ENCODE measurements around the gene TTC17. TPM values are rescaled to one million over a fixed set of nuclear protein-coding genes. Genes with fewer than 3 reads are reported as not detected.
"Not testable (repeated sequence)": the region's sequence is repeated elsewhere in the genome, so short reads cannot be mapped to it uniquely, and the experiment has no call there.

Gene TTC17
- total RNA-seq, 1 donor from 2014 or later: 58.5 TPM

DNA sequence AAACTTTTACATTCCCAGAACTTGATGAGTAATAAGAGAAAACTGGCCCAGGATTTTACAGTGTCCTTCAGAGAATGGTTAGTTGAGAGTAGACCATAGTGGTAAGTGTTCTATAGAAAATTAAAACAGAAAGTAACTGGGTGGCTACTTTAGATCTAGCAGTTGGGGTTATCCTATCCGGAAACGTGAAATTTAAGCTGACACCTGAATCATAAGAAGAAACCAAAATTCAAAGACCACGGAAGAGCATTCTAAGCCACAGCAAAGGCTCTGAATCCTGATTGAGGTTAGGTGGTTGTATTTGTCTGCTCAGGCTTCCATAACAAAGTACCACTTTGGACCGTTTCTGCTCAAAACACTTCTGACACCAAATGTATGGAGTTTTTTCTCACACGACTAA lies 34.0 kb downstream of the TTC17 start:
- DNase-seq (ENCODE audit: low read depth): no peak
- Histone ChIP-seq H3K27me3 (ENCODE audit: control insufficient read depth, insufficient read depth, low read length) (no peaks in the 10 kb centered on the region), H3K36me3 (ENCODE audit: control insufficient read depth, insufficient read depth, low read length) (no peaks in the 10 kb centered on the region), H3K4me3 (ENCODE audit: low read depth, low read length) (no peak overlapping the region)
- TF ChIP-seq, protein P1, sequence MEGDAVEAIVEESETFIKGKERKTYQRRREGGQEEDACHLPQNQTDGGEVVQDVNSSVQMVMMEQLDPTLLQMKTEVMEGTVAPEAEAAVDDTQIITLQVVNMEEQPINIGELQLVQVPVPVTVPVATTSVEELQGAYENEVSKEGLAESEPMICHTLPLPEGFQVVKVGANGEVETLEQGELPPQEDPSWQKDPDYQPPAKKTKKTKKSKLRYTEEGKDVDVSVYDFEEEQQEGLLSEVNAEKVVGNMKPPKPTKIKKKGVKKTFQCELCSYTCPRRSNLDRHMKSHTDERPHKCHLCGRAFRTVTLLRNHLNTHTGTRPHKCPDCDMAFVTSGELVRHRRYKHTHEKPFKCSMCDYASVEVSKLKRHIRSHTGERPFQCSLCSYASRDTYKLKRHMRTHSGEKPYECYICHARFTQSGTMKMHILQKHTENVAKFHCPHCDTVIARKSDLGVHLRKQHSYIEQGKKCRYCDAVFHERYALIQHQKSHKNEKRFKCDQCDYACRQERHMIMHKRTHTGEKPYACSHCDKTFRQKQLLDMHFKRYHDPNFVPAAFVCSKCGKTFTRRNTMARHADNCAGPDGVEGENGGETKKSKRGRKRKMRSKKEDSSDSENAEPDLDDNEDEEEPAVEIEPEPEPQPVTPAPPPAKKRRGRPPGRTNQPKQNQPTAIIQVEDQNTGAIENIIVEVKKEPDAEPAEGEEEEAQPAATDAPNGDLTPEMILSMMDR (IDR thresholded peaks at IDR 0.05; ENCODE audit: insufficient read depth, low read length, poor library complexity, severe bottlenecking): no peak

DNA sequence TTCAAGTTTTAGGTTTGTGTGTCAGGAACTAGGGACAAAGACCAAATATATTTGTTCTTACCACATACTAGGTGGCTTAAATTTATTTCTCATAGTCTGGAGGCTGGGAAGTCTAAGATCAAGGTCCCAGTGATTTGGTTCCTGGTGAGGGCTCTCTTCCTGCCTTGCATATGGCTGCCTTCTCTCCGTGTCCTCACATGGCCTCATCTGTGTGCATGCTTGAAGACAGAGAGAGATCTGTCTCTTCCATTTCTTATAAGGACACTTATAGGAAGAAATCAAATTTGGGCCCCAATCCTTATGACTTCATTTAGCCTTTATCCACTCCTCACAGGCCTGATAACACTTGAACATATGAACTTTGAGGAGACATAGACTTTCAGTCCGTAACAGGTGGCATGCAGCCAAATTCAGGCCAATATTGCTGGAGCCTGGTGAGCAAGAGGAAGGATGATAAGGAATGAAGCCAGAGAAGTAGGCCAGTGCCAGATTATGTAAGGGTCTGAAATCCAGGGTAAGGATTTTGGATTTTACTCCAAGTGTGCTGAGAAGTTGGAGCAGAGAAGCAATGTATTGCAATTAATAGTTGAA lies 35.1 kb downstream of the TTC17 start:
- no peak overlapping the region for H3K4me3 ChIP-seq (ENCODE audit: low read depth, low read length)
- no peaks in the 10 kb centered on the region for H3K27me3 ChIP-seq (ENCODE audit: control insufficient read depth, insufficient read depth, low read length)
- TF ChIP-seq, protein P1 (IDR thresholded peaks at IDR 0.05; ENCODE audit: insufficient read depth, low read length, poor library complexity, severe bottlenecking): no peak
- H3K36me3 ChIP-seq (ENCODE audit: control insufficient read depth, insufficient read depth, low read length): no peaks in the 10 kb centered on the region
- no peak for DNase-seq (ENCODE audit: low read depth)

DNA sequence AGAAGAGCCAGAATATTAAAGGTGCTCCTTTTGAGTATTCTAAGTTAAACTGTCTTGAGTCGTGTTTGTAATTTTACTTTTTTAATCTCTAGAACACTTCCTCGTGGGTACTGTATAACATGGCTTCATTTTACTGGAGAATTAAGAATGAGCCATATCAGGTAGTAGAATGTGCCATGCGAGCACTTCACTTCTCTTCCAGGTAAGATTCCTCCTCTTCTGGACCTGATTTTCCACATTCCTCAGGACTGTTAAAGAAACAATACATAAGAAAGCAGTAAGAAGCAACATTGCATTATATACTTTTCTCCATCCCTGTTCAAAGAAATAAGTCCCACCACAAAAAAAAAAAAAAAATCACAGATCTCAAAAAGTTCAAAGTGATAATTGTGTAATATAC lies 37.9 kb downstream of the TTC17 start:
- TF ChIP-seq, protein P1 (IDR thresholded peaks at IDR 0.05; ENCODE audit: insufficient read depth, low read length, poor library complexity, severe bottlenecking): no peak
- Histone ChIP-seq H3K36me3 (ENCODE audit: control insufficient read depth, insufficient read depth, low read length) (no peaks in the 10 kb centered on the region), H3K27me3 (ENCODE audit: control insufficient read depth, insufficient read depth, low read length) (no peaks in the 10 kb centered on the region), H3K4me3 (ENCODE audit: low read depth, low read length) (no peak overlapping the region)
- DNase-seq (ENCODE audit: low read depth): no peak

DNA sequence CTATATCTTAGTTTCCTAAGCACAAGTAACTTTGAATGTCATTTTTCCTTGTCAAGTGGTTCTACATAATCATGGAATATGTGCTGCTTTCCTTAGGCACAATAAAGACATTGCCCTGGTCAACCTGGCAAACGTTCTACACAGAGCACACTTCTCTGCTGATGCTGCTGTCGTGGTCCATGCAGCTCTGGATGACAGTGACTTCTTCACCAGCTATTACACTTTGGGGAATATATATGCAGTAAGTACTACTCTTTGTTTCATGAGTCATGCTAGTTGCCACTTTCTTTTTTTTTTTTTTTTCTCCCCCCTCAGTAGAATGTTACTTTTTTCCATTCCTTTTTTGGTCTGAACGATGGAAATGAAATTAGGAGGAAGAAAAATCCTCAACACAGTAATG lies 38.5 kb downstream of the TTC17 start:
- H3K36me3 ChIP-seq (ENCODE audit: control insufficient read depth, insufficient read depth, low read length): no peaks in the 10 kb centered on the region
- no peak for DNase-seq (ENCODE audit: low read depth)
- no peak overlapping the region for H3K4me3 ChIP-seq (ENCODE audit: low read depth, low read length)

DNA sequence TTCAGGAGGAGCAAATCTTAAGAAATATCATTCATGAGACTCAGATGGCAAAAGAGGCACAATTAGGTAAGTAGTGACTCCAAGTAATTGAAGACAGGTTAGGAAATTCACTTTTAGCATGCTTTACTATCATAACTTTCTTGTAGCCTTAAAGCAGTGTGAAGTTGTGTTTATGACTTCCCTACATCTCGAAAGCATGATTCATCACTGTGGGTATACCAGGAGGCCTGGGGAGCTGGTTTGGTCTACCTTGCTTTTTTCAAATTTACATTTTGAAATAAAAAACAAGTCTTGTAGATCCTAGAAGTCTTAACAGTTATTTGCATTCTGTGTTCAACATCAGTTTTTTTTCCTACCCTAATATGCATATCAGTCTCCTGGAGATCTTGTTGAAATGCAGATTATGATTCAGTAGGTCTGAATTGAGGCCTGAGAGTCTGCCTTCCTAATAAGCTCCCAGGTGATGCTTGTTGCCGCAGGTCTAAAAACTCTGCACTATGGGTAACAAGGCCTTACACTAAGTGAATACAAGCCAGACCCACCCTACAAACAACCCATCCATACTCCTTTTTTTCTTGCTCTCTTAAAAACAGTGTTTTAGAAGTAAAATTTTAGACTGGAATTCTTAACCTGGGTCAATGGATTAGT lies 41.4 kb downstream of the TTC17 start:
- H3K36me3 ChIP-seq (ENCODE audit: control insufficient read depth, insufficient read depth, low read length): no peaks in the 10 kb centered on the region
- no peak overlapping the region for H3K4me3 ChIP-seq (ENCODE audit: low read depth, low read length)
- TF ChIP-seq, protein P1 (IDR thresholded peaks at IDR 0.05; ENCODE audit: insufficient read depth, low read length, poor library complexity, severe bottlenecking): no peak
- H3K27me3 ChIP-seq (ENCODE audit: control insufficient read depth, insufficient read depth, low read length): no peaks in the 10 kb centered on the region
- DNase-seq (ENCODE audit: low read depth): no peak

More for the DNA sequence above, 38.5 kb downstream of the TTC17 start:
- no peaks in the 10 kb centered on the region for H3K27me3 ChIP-seq (ENCODE audit: control insufficient read depth, insufficient read depth, low read length)
- TF ChIP-seq, protein P1 (IDR thresholded peaks at IDR 0.05; ENCODE audit: insufficient read depth, low read length, poor library complexity, severe bottlenecking): no peak

DNA sequence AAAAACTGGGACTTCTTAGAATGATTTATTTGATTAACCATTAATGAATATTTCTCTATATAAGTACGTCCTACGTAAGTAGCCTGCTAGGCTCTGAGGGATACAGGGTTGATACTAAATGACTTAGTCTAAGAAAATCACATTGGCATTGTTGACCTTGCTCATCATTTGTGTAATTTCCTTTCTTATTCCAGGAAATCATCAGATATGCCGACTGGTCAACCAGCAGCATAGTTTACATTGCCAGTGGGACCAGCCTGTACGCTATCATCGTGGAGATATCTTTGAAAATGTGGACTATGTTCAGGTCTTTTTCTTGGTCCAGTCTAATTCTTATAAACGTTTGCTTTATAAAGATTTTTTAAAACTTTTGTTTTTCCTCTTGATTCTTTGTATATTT lies 42.5 kb downstream of the TTC17 start:
- TF ChIP-seq, protein P1 (IDR thresholded peaks at IDR 0.05; ENCODE audit: insufficient read depth, low read length, poor library complexity, severe bottlenecking): no peak
- peaks cover 2% of the 10 kb centered on the region for H3K36me3 ChIP-seq (ENCODE audit: control insufficient read depth, insufficient read depth, low read length)
- H3K4me3 ChIP-seq (ENCODE audit: low read depth, low read length): no peak overlapping the region
- H3K27me3 ChIP-seq (ENCODE audit: control insufficient read depth, insufficient read depth, low read length): no peaks in the 10 kb centered on the region
- no peak for DNase-seq (ENCODE audit: low read depth)

DNA sequence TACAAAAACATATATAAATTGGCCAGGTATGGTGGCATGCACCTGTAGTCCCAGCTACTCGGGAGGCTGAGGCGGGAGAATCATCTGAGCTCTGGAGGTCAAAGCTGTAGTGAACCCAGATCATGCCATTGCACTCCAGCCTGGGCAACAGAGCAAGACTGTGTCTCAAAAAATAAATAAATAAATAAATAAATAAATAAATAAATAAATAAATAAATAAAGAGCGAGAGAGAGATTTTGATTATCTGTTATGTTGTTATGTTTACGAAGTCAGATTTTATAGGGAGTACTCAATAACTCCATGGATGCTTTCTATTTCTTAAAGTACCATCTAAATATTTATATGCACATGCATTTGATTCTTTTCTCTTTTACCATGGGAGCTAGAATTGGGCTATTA lies 43.1 kb downstream of the TTC17 start:
- H3K4me3 ChIP-seq (ENCODE audit: low read depth, low read length): not testable (repeated sequence)

More for the DNA sequence above, 43.1 kb downstream of the TTC17 start:
- H3K27me3 ChIP-seq (ENCODE audit: control insufficient read depth, insufficient read depth, low read length); H3K36me3 ChIP-seq (ENCODE audit: control insufficient read depth, insufficient read depth, low read length); DNase-seq (ENCODE audit: low read depth): not testable (repeated sequence)
